SK-N-SH (cell line): ENCODE measurements around the gene PLAAT5. TPM values are rescaled to one million over a fixed set of nuclear protein-coding genes. Genes with fewer than 3 reads are reported as not detected.

Experiments
- CTCF ChIA-PET: fragments of 300-600, 350-600 bp; formaldehyde crosslinking; extraction: SDS; loops from one replicate; lab custom pipeline; 2021; lab: Yijun Ruan, JAX
- POLR2A ChIA-PET: fragments of 350-600 bp; sonication (Branson Sonifier 250); formaldehyde crosslinking; extraction: SDS; loops from one replicate; lab custom pipeline; 2020; ENCODE audit warnings: antibody characterized with exemption, inconsistent platforms; lab: Yijun Ruan, JAX
- DNase-seq: peaks from one replicate; pipeline ENCODE4 v3.0.0; 2012
- H2AFZ ChIP-seq: fragments of 200-600 bp; sonication (generic); 2 replicates; pipeline ENCODE4 v1.8.1; 2016; ENCODE audit warnings: antibody characterized with exemption, mild to moderate bottlenecking, low read depth
- H3F3A ChIP-seq: fragments of 200-600 bp; sonication (generic); replicated peaks from 2 replicates; pipeline ENCODE3; 2016; ENCODE audit warnings: antibody characterized with exemption, mild to moderate bottlenecking; ENCODE audit not compliant: insufficient read depth
- H3K27ac ChIP-seq, 2 experiments: fragments of 200-500 bp in 1 of 2; fragments of 200-600 bp in 1 of 2; sonication (Bioruptor generic) in 1 of 2; sonication (generic), shearing (Covaris generic) in 1 of 2; 2 replicates each; pipeline versions ENCODE4 v1.5.1 to v1.6.1; 2014 to 2016; ENCODE audit warnings: low read depth in 2 of 2, inconsistent platforms in 1 of 2, low read length in 1 of 2, mild to moderate bottlenecking in 1 of 2, mixed read lengths in 1 of 2
- H3K27me3 ChIP-seq: fragments of 200-600 bp; sonication (generic), shearing (Covaris generic); 2 replicates; pipeline ENCODE4 v1.6.1; 2016; ENCODE audit warnings: mixed run types; ENCODE audit not compliant: insufficient read depth
- H3K36me3 ChIP-seq, 2 experiments: fragments of 200-500 bp in 1 of 2; fragments of 200-600 bp in 1 of 2; sonication (Bioruptor generic) in 1 of 2; sonication (generic) in 1 of 2; replicated peaks in 1 of 2; 2 replicates each; pipeline versions ENCODE3 to v1.5.1; 2014 to 2016; ENCODE audit warnings: low read length in 1 of 2, mild to moderate bottlenecking in 1 of 2; ENCODE audit not compliant: insufficient read depth in 2 of 2, control insufficient read depth in 1 of 2
- H3K4me1 ChIP-seq, 2 experiments: fragments of 200-500 bp in 1 of 2; fragments of 200-600 bp in 1 of 2; sonication (Bioruptor generic) in 1 of 2; sonication (generic), shearing (Covaris generic) in 1 of 2; 2 replicates each; pipeline versions ENCODE4 v1.5.1 to v1.6.1; 2014 to 2016; ENCODE audit warnings: low read depth in 1 of 2, low read length in 1 of 2, mixed run types in 1 of 2; ENCODE audit not compliant: insufficient read depth in 2 of 2, control insufficient read depth in 1 of 2
- H3K4me2 ChIP-seq: fragments of 200-600 bp; sonication (generic), shearing (Covaris generic); 2 replicates; pipeline ENCODE4 v1.6.1; 2017; ENCODE audit warnings: mixed run types
- H3K4me3 ChIP-seq, 2 experiments: fragments of 200-500 bp in 1 of 2; fragments of 200-600 bp in 1 of 2; sonication (Bioruptor generic) in 1 of 2; sonication (generic), shearing (Covaris generic) in 1 of 2; 2 replicates each; pipeline versions ENCODE4 v1.5.1 to v1.8.1; 2014 to 2016; ENCODE audit warnings: low read depth in 2 of 2, inconsistent platforms in 1 of 2, low read length in 1 of 2, mild to moderate bottlenecking in 1 of 2, mixed read lengths in 1 of 2, moderate library complexity in 1 of 2
- H3K79me2 ChIP-seq: fragments of 200-600 bp; sonication (generic); 2 replicates; pipeline ENCODE4 v1.8.1; 2017; ENCODE audit warnings: mild to moderate bottlenecking; ENCODE audit not compliant: insufficient read depth
- H3K9ac ChIP-seq: fragments of 200-600 bp; sonication (generic); 2 replicates; pipeline ENCODE4 v1.6.1; 2017; ENCODE audit warnings: mixed run types
- H3K9me2 ChIP-seq: fragments of 200-600 bp; sonication (generic); 2 replicates; pipeline ENCODE4 v1.6.1; 2017; ENCODE audit warnings: mixed run types
- H3K9me3 ChIP-seq: fragments of 200-600 bp; sonication (generic); 2 replicates; pipeline ENCODE4 v1.6.1; 2017; ENCODE audit warnings: mixed run types, mild to moderate bottlenecking, moderate library complexity
- H4K20me1 ChIP-seq: fragments of 200-600 bp; sonication (generic); 2 replicates; pipeline ENCODE4 v1.6.1; 2017; ENCODE audit warnings: mild to moderate bottlenecking, mixed run types; ENCODE audit not compliant: insufficient read depth
- CTCF ChIP-seq: fragments of 200-600 bp; sonication (generic); IDR thresholded peaks from 2 replicates; pipeline ENCODE4 v1.6.1; 2017; ENCODE audit warnings: antibody characterized with exemption, mild to moderate bottlenecking, moderate library complexity
- MEF2A ChIP-seq: IDR thresholded peaks from 2 replicates; pipeline ENCODE4 v1.4.0; 2012; ENCODE audit warnings: low read depth, borderline replicate concordance
- NFIC ChIP-seq: IDR thresholded peaks from 2 replicates; pipeline ENCODE4 v1.4.0; 2012; ENCODE audit warnings: borderline replicate concordance
- PBX3 ChIP-seq: IDR thresholded peaks from 2 replicates; pipeline ENCODE4; 2012
- RAD21 ChIP-seq: IDR thresholded peaks from 2 replicates; pipeline ENCODE4 v1.6.1; 2012; ENCODE audit warnings: mild to moderate bottlenecking, low read length
- RCOR1 ChIP-seq: fragments of 150-350 bp; IDR thresholded peaks from 2 replicates; pipeline ENCODE4 v1.6.1; 2017; ENCODE audit warnings: antibody characterized with exemption, low read length
- REST ChIP-seq: IDR thresholded peaks from 2 replicates; pipeline ENCODE4 v1.6.1; 2012; ENCODE audit warnings: mild to moderate bottlenecking, low read depth, low read length, moderate library complexity
- RXRA ChIP-seq: IDR thresholded peaks from 2 replicates; pipeline ENCODE4 v1.4.0; 2012; ENCODE audit warnings: low read depth, mild to moderate bottlenecking, borderline replicate concordance
- SIN3A ChIP-seq: IDR thresholded peaks from 2 replicates; pipeline ENCODE4 v1.6.1; 2012; ENCODE audit warnings: low read depth, mild to moderate bottlenecking, low read length, moderate library complexity, borderline replicate concordance
- SMC3 ChIP-seq: IDR thresholded peaks from 2 replicates; pipeline ENCODE4 v1.6.1; 2012; ENCODE audit warnings: low read depth, low read length, improper control_type of control experiment
- USF1 ChIP-seq: IDR thresholded peaks from 2 replicates; pipeline ENCODE4 v1.4.0; 2012; ENCODE audit warnings: low read depth, borderline replicate concordance
- ZBTB33 ChIP-seq: IDR thresholded peaks from 2 replicates; pipeline ENCODE4 v1.4.0; 2012; ENCODE audit warnings: low read depth, borderline replicate concordance
- WGBS: methylation state at CpG from one replicate; pipeline ENCODE4 v1.1.6; 2017; ENCODE audit warnings: low lambda C conversion rate; 5-methylcytosine and 5-hydroxymethylcytosine counted together
- polyA plus RNA-seq, 3 experiments: library from polyadenylated mRNA; depleted of rRNA; stranded (reverse); fragments of >200 nt; gene quantifications; 2 replicates each; pipeline ENCODE4 v1.2.3, GENCODE V29; 2012

Gene PLAAT5
- polyA plus RNA-seq, 1 of the 3 experiments (the other 2 are of a cell fraction) = not detected

GRCh38 chr11:63478896-63479295 is 12.1 kb downstream of the PLAAT5 start:
- Histone ChIP-seq H3K9me2 (no peaks in the 10 kb centered on the region), H3K9me3 (no peaks in the 10 kb centered on the region; the same call in 1 of the 2 replicates), H2AFZ (peak overlapping the region; percentile 48; the same call in 1 of the 2 replicates), H3K27me3 (no peaks in the 10 kb centered on the region), H3K4me2 (no peak overlapping the region; the same call in 1 of the 2 replicates), H3K9ac (no peak overlapping the region), H3F3A (no peaks in the 10 kb centered on the region), H4K20me1 (no peaks in the 10 kb centered on the region), H3K36me3 (no peaks in the 10 kb centered on the region), H3K4me3 (peak overlapping the region in 1 of 2 experiments; percentile 13; a peak in 1 of 4 replicates), H3K4me1 (no peaks in the 10 kb centered on the region), H3K27ac (no peak overlapping the region), H3K79me2 (no peaks in the 10 kb centered on the region)
- ChIA-PET POLR2A (interaction anchor here (0.6 kb wide), 1 partner anchor 85 kb away, joined by 3 read pairs; no protein-coding TSS in a partner anchor), CTCF (interaction anchor here (0.6 to 4.7 kb wide), 55 partner anchors 8 to 573 kb away, joined by 3 to 146 read pairs (median 4); partner anchors contain the start of genes ATL3, LGALS12, PLAAT4 and PLAAT5)
- peak; percentile 76 for DNase-seq
- TF ChIP-seq ZBTB33 (no peak), SMC3 (peak; percentile 97), USF1 (no peak), PBX3 (no peak), RXRA (no peak), NFIC (no peak), REST (no peak), MEF2A (no peak), RCOR1 (no peak), SIN3A (no peak), CTCF (peak; percentile 90), RAD21 (peak; percentile 98)
- 21% methylated on average over 5 of the region's 5 CpGs for WGBS
